GM20000 (cell line): ENCODE results near the gene UPF1.

Experiments used
- DNase-seq: peaks from one replicate; pipeline ENCODE4 v3.0.0; 2012; ENCODE audit warnings: low spot score
- CTCF ChIP-seq: IDR thresholded peaks from 2 replicates; pipeline ENCODE4 v1.5.1; 2012; ENCODE audit warnings: mild to moderate bottlenecking, control low read depth; ENCODE audit errors: extremely low read depth, missing control alignments

The UPF1 gene

GRCh38 chr19:18789422-18789869 lies 42.3 kb upstream of the UPF1 start:
- no peak for DNase-seq
- no peak for TF ChIP-seq CTCF

GRCh38 chr19:18789883-18790565 lies 41.7 kb upstream of the UPF1 start:
- TF ChIP-seq CTCF, result no peak
- DNase-seq, result peak; percentile 77

GRCh38 chr19:18790566-18791314 lies 41.0 kb upstream of the UPF1 start, which contains the start of gene COMP:
Gene COMP, minus strand, starts transcription at chr19:18791305. Its CDS starts 36 bp downstream, at chr19:18791269.
- DNase-seq, result no peak
- no peak for TF ChIP-seq CTCF

- no peak for DNase-seq
- TF ChIP-seq CTCF, result no peak
These were observed 40.5 kb upstream of the UPF1 start for GRCh38 chr19:18791315-18791678.

GRCh38 chr19:18792661-18793060 lies 39.1 kb upstream of the UPF1 start:
- DNase-seq, result no peak
- no peak for TF ChIP-seq CTCF

GRCh38 chr19:18793144-18794028 lies 38.4 kb upstream of the UPF1 start:
- no peak for TF ChIP-seq CTCF
- peak; percentile 18 for DNase-seq

- DNase-seq, result no peak
- no peak for TF ChIP-seq CTCF
These were observed 37.8 kb upstream of the UPF1 start for GRCh38 chr19:18794029-18794313.
